Memory B cell (primary cell): ENCODE data around the gene DMD.
"Not testable (repeated sequence)": the region's sequence is repeated elsewhere in the genome, so short reads cannot be mapped to it uniquely, and the experiment has no call there.

Source experiments
- ATAC-seq: fragments of 150-1000 bp; cut with Tn5 transposase; 2 replicates; pipeline ENCODE4 v1.10.0; 2021; ENCODE audit warnings: low read depth, mild to moderate bottlenecking, moderate library complexity
- DNase-seq, 2 donors: peaks; one replicate each; pipeline ENCODE4 v3.0.0; 2022; ENCODE audit warnings: low spot score in 2 of 2
- H3K27ac Mint-ChIP-seq: one replicate; pipeline ENCODE4 v1.8.0; 2022; ENCODE audit warnings: mild to moderate bottlenecking, moderate library complexity, mixed read lengths
- H3K27me3 Mint-ChIP-seq: one replicate; pipeline ENCODE4 v1.8.0; 2022; ENCODE audit warnings: mixed read lengths
- H3K36me3 Mint-ChIP-seq: one replicate; pipeline ENCODE4 v1.8.0; 2022; ENCODE audit warnings: mild to moderate bottlenecking, mixed read lengths
- H3K4me1 Mint-ChIP-seq: one replicate; pipeline ENCODE4 v1.8.0; 2022; ENCODE audit warnings: mixed read lengths
- H3K4me3 Mint-ChIP-seq: one replicate; pipeline ENCODE4 v1.8.0; 2022; ENCODE audit warnings: mild to moderate bottlenecking, moderate library complexity, mixed read lengths
- H3K9me3 Mint-ChIP-seq: one replicate; pipeline ENCODE4 v1.8.0; 2022; ENCODE audit warnings: mixed read lengths

Gene DMD

DNA sequence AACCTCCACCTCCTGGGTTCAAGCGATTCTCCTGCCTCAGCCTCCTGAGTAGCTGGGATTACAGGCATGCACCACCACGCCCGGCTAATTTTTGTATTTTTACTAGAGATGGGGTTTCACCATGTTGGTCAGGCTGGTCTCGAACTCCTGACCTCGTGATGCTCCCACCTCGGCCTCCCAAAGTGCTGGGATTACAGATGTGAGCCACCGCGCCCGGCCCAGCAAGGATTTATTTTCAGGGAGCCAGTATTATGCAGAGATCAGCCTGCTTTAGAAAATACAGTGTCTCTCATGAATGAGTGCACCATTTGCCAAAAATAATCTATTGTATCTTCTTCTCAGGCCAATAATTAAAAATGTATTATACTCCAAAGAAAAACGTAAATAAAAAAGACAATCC lies 26.5 kb downstream of the DMD start:
- DNase-seq, H3K9me3 Mint-ChIP-seq, ATAC-seq, H3K27ac Mint-ChIP-seq, H3K27me3 Mint-ChIP-seq, H3K4me1 Mint-ChIP-seq, H3K36me3 Mint-ChIP-seq, H3K4me3 Mint-ChIP-seq: not testable (repeated sequence)

DNA sequence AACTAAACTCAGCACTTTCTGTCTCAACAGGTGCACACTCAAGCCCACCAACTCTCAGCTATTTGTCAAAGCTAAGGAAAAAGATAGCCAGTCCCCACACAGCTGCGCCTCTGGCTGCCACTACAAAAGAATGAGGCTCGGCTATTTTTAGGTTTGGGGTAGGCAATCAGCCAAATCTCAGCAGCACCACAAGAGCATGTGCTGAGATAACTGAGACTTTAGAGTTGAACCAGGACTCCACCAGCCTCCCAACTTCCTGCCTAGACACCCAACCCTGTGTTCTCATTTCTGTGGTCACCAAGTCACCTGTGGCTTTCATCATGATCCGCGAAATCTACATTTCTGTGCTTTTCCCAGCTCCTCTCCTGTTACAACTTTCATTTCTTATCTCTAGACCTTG lies 28.0 kb downstream of the DMD start:
- no peaks in the 10 kb centered on the region for H3K27me3 Mint-ChIP-seq
- DNase-seq: no peak

DNA sequence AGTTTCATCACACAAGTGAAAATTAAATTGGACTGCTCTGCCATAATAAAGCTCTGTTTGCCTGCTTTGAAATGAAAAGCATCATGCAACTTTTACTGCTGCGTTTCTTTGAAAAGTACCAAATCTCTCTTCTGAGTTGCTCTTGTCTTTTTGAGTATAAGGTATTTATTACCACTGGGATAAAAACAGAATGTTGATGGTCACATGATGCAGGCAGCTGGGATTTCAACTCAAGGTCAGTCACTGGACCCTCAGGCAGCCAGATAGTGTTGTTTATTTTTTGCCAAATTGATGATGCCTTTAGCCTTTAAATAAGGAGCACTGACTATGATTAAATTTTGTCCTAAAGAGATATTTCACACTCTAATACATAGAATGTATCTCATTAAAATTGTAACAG lies 32.7 kb downstream of the DMD start:
- no peak for ATAC-seq
- Mint-ChIP-seq H3K27ac (no peak overlapping the region), H3K4me1 (no peaks in the 10 kb centered on the region), H3K36me3 (no peaks in the 10 kb centered on the region), H3K9me3 (no peaks in the 10 kb centered on the region), H3K27me3 (no peaks in the 10 kb centered on the region), H3K4me3 (no peak overlapping the region)
- no peak for DNase-seq

More for the DNA sequence above, 28.0 kb downstream of the DMD start:
- Mint-ChIP-seq H3K27ac (no peak overlapping the region), H3K4me3 (no peak overlapping the region), H3K4me1 (no peaks in the 10 kb centered on the region), H3K9me3 (peaks cover 2% of the 10 kb centered on the region), H3K36me3 (no peaks in the 10 kb centered on the region)
- ATAC-seq: no peak

DNA sequence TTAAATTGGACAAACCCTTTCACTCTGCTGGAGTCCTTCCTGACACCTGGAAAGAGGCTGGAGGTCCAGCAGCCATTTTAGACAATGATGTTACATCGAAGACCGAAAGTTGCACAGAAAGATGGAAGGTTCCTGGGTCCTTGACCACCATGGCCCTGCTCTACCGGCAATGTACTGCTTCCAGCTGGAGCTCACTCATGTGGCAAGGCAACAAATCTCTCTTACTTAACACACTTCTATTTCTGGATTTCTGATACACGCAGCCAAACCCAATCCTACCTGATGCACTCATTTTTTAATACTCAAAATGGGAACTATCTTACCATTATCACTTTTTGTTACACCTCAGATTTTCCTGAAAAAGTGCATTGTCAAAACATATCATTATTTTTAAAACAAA lies 33.1 kb downstream of the DMD start:
- H3K4me3 Mint-ChIP-seq: no peak overlapping the region
- H3K9me3 Mint-ChIP-seq: no peaks in the 10 kb centered on the region
- H3K36me3 Mint-ChIP-seq: no peaks in the 10 kb centered on the region
- H3K27ac Mint-ChIP-seq: no peak overlapping the region
- ATAC-seq (no peak), DNase-seq (no peak)
- no peaks in the 10 kb centered on the region for H3K27me3 Mint-ChIP-seq
- no peaks in the 10 kb centered on the region for H3K4me1 Mint-ChIP-seq

DNA sequence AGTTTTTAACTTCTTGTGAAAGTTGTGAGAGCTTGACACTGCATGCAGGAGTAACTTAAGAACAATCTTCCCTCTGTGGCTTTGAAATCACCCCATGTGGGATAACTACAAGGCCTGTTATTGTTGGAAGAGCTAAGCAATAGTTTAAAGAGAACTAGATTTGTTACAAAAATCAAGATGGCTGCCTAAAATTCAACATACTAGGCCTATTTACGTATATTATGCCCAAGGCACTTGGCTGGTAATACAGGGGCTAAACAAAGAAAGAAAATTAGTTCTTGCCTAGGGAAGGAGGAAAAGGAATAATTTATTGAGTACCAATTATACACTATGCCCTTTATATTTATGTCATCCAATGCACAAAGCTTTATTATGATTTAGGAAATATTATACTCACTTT lies 36.1 kb downstream of the DMD start:
- no peak for ATAC-seq
- no peak overlapping the region for H3K4me3 Mint-ChIP-seq
- no peaks in the 10 kb centered on the region for H3K9me3 Mint-ChIP-seq
- DNase-seq: no peak
- no peaks in the 10 kb centered on the region for H3K27me3 Mint-ChIP-seq
- no peaks in the 10 kb centered on the region for H3K4me1 Mint-ChIP-seq
- H3K36me3 Mint-ChIP-seq: no peaks in the 10 kb centered on the region
- H3K27ac Mint-ChIP-seq: no peak overlapping the region

DNA sequence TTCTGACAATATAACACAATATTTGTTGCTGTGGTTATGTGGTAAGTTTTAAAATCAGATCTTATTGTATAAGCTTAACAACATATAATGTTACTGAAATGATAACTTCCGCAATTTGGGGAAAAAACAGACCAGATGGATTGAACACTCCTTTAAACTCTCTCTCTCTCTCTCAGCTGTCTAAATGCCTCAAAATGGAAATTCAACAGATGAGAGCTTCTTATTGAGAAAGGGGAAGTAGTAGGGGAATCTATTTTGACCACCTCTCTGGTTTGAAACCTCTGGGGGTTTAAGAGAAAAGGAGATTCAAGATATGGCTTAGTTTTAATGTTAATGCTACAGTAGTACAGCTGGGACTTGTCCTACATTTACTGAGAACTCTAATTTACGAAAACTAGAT lies 40.3 kb downstream of the DMD start:
- Mint-ChIP-seq H3K9me3 (no peaks in the 10 kb centered on the region), H3K4me3 (no peak overlapping the region), H3K4me1 (no peaks in the 10 kb centered on the region), H3K36me3 (no peaks in the 10 kb centered on the region), H3K27me3 (no peaks in the 10 kb centered on the region), H3K27ac (no peak overlapping the region)
- ATAC-seq: no peak
- DNase-seq: no peak

DNA sequence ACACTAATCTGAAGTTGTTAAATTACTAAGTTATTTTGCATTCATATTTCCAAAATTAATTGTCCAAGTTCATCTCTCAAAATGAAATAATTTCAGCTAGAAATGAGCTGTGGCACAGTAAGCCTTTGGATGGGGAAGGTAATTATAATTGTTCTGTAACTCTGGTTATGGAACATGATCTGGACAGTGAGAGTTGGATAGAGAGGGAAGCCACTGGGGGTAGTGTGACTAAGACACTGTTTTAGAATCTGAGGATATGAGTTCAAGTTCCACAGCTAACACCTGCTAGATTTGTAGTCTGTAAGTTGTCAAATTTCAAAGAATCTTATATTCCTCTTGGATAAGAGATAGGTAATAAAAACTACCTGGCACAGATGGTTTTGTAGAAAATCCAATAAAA lies 49.5 kb downstream of the DMD start:
- ATAC-seq: no peak

DNA sequence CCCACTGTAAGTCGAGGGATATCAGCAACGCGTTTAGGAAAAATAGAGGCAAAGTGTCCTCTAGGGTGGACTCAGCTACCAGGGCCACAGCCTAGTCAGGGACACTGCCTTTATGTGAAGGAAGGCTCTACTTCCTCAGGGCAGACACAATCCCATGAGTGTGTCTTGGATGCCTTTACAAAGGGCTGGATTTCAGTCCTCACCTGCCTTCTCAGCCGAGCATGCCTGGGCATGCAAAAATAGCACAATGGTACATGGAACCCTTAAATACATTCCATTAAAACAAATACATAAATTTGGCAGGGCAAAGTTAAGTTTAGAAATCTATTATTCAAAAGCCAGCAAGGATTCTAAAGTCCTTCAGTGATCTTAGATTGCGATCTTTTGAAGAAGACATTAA lies 51.1 kb downstream of the DMD start:
- H3K27ac Mint-ChIP-seq: no peak overlapping the region
- ATAC-seq (no peak), DNase-seq (no peak)
- H3K4me3 Mint-ChIP-seq: no peak overlapping the region
- H3K27me3 Mint-ChIP-seq: no peaks in the 10 kb centered on the region
- H3K9me3 Mint-ChIP-seq: no peaks in the 10 kb centered on the region
- no peaks in the 10 kb centered on the region for H3K4me1 Mint-ChIP-seq
- no peaks in the 10 kb centered on the region for H3K36me3 Mint-ChIP-seq

More for the DNA sequence above, 49.5 kb downstream of the DMD start:
- H3K27ac Mint-ChIP-seq: no peak overlapping the region
- no peaks in the 10 kb centered on the region for H3K36me3 Mint-ChIP-seq
- H3K9me3 Mint-ChIP-seq: no peaks in the 10 kb centered on the region
- H3K4me1 Mint-ChIP-seq: no peaks in the 10 kb centered on the region
- no peak overlapping the region for H3K4me3 Mint-ChIP-seq
- H3K27me3 Mint-ChIP-seq: no peaks in the 10 kb centered on the region
- DNase-seq: no peak

DNA sequence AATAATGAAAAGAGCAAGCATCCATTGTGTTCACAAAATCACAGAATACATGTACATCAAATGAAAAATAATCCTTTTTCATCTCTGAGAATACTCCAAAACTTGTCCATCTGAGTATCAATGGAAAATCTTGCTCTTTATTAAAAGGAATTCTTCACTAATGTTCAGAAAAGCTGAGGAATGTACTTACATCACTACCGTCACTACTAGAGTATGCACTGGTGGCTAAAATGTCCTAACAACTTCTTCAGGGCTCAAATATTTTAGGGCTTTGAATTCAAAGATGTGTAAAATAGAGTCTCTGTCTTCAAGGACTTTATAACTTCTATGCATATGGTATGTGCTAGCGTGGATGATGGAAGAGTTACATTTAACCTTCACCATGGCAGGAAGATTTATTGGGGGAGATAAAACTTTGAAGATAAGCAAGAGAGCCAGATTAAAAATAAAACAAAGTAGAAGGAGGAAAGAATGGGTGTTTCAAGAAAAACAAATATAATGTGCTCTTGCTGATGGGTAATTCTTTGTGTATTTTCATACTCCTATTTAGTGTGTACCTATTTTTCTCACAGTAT lies 55.1 kb downstream of the DMD start:
- H3K4me1 Mint-ChIP-seq: no peaks in the 10 kb centered on the region
- ATAC-seq (no peak), DNase-seq (no peak)
- H3K36me3 Mint-ChIP-seq: no peaks in the 10 kb centered on the region
- H3K27ac Mint-ChIP-seq: no peak overlapping the region
- no peaks in the 10 kb centered on the region for H3K9me3 Mint-ChIP-seq
- no peaks in the 10 kb centered on the region for H3K27me3 Mint-ChIP-seq
- H3K4me3 Mint-ChIP-seq: no peak overlapping the region

DNA sequence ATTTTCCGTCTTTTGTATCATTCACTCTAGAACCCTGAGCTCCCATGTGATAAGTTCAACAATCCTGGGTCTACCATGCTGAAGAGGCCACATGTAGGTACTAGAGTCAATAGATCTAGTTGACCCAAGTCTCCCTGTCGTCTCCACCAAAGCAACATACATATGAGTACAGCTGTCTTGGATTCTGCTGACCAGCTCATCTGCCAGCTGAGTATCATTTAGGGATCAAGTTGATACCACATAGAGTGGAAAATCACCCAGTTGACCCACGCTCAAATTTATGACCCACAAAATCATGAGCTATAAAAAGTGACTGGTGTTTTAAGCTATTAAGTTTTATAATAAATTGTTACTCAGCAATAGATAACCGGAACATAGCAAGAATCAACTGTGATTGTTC lies 61.8 kb downstream of the DMD start:
- no peak overlapping the region for H3K27ac Mint-ChIP-seq
- H3K9me3 Mint-ChIP-seq: peaks cover 3% of the 10 kb centered on the region
- ATAC-seq: no peak
- no peaks in the 10 kb centered on the region for H3K4me1 Mint-ChIP-seq
- no peaks in the 10 kb centered on the region for H3K27me3 Mint-ChIP-seq
- no peaks in the 10 kb centered on the region for H3K36me3 Mint-ChIP-seq
- no peak overlapping the region for H3K4me3 Mint-ChIP-seq
- DNase-seq: no peak

DNA sequence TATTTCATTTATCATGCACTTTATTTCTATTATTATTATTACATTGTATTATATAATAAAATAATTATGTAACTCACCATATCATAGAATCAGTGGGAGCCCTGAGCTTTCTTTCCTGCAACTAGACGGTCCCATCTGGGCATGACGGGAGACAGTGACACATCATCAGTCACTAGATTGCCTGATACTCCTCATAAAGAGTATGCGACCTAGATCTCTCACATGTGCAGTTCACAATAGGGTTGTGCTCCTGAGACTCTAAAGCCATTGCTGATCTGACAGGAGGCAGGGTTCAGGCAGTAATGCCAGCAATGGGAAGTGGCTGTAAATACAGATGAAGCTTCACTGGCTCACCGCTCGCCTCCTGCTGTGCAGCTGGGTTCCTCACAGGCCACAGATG lies 62.3 kb downstream of the DMD start:
- H3K27ac Mint-ChIP-seq: no peak overlapping the region
- H3K9me3 Mint-ChIP-seq: peaks cover 3% of the 10 kb centered on the region

DNA sequence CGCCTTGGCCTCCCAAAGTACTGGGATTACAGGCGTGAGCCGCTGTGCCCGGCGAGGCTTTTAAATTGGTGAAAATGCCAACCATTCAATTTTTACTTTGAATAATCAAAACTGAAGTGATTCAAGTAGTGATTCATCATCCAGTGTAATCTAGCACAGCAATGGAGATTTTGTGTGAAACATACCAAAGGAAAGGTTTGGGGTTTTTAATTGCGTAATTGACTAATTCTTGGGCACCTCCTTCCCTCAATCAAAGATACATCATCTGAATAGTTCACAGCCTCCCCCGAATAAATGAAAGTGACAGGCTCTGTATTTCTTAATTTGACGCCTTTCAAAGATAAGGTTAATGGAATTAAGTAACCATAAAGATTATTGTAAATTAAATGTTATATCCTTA lies 69.0 kb downstream of the DMD start:
- Mint-ChIP-seq H3K27ac (no peak overlapping the region), H3K9me3 (no peaks in the 10 kb centered on the region), H3K36me3 (no peaks in the 10 kb centered on the region), H3K4me3 (no peak overlapping the region), H3K4me1 (no peaks in the 10 kb centered on the region), H3K27me3 (no peaks in the 10 kb centered on the region)
- no peak for DNase-seq
- no peak for ATAC-seq

More for the DNA sequence above, 62.3 kb downstream of the DMD start:
- Mint-ChIP-seq H3K4me1 (no peaks in the 10 kb centered on the region), H3K4me3 (no peak overlapping the region), H3K36me3 (no peaks in the 10 kb centered on the region), H3K27me3 (no peaks in the 10 kb centered on the region)
- DNase-seq: no peak
- ATAC-seq: no peak

DNA sequence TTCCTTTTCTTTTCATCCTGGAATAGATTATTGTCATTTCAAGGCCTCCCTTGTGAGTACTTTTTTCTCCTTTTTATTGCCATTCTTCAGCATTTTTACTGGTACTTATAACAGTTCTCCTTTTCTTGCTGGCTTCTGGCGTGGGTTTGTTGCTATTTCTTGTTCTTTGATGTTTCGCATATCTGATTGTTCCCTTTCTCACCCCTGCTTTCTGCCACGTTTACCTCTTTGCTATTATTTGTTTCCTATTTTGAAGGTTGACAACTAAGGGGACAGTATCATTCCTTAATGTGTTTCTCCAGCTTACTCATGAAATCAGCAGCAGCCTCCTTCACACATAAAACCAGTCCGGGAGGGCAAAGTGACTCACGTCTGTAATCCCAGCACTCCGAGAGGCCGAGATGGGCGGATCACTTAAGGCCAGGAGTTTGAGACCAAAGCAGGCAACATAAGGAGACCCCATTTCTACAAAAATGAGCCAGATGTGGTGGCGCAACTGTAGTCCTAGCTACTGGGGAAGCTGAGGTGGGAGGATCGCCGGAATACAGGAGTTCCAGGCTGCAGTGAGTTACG lies 72.6 kb downstream of the DMD start:
- no peak overlapping the region for H3K4me3 Mint-ChIP-seq
- no peak for ATAC-seq
- no peaks in the 10 kb centered on the region for H3K4me1 Mint-ChIP-seq
- no peaks in the 10 kb centered on the region for H3K9me3 Mint-ChIP-seq
- no peak overlapping the region for H3K27ac Mint-ChIP-seq
- H3K27me3 Mint-ChIP-seq: no peaks in the 10 kb centered on the region
- DNase-seq: no peak
- no peaks in the 10 kb centered on the region for H3K36me3 Mint-ChIP-seq

DNA sequence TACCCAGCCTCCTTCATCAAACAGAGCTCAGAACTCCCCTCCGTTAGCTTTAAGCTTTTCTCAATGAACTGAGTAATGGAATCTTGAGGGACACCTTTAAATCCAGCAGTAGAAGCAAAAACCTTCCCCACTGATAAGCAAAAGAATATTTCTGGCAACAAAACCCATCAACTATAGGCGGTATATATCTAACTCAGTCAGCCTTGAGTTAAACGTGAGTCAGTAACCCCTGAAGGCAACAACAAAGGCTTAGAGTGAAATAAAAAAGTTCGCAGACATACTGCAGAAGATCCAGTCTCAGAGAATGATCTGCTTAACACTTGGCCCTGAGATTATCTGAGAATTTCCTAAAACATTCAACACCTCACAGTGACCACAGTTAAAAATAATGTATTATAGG lies 77.2 kb downstream of the DMD start:
- Mint-ChIP-seq H3K4me3 (no peak overlapping the region), H3K36me3 (no peaks in the 10 kb centered on the region), H3K9me3 (no peaks in the 10 kb centered on the region), H3K4me1 (no peaks in the 10 kb centered on the region), H3K27ac (no peak overlapping the region), H3K27me3 (no peaks in the 10 kb centered on the region)
- DNase-seq (no peak), ATAC-seq (no peak)

DNA sequence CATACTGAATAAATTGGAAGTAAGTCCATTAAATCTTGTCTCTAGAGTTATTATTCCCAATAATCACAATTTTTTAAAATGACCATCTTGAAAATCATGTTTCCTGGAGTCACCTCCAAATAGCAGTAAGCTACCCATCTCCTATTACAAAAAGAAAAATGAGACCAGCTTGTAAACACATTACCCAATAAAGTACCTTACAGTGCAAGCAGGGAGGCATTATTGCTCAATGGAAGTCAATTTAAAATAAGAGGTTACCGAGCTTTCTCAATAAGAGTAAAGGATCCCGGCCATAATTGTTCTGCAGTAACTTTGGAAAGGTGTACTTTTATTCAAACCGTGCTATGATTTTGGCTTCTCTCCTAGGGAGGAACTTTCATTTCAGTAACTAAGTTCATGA lies 78.0 kb downstream of the DMD start:
- Mint-ChIP-seq H3K4me1 (no peaks in the 10 kb centered on the region), H3K27ac (no peak overlapping the region), H3K36me3 (no peaks in the 10 kb centered on the region), H3K4me3 (no peak overlapping the region), H3K27me3 (no peaks in the 10 kb centered on the region), H3K9me3 (no peaks in the 10 kb centered on the region)
- DNase-seq (no peak), ATAC-seq (no peak)
